Suprapubic skin (tissue), 3 donors: ENCODE results near the gene CTBS.

Source experiments
- POLR2A ChIP-seq, 2 donors: fragments of 450-650 bp; IDR thresholded peaks; one replicate each; pipeline ENCODE4 v1.6.1; 2017; ENCODE audit warnings: antibody characterized with exemption in 2 of 2, mild to moderate bottlenecking in 2 of 2, moderate library complexity in 2 of 2
- TF ChIP-seq, protein P1 (sequence below), 2 donors: fragments of 200-600 bp in 1 of 2; fragments of 450-650 bp in 1 of 2; sonication (generic) in 1 of 2; IDR thresholded peaks; one replicate each; pipeline ENCODE4 v1.5.1; 2016 to 2019; ENCODE audit warnings: antibody characterized with exemption in 2 of 2, mild to moderate bottlenecking in 1 of 2, moderate library complexity in 1 of 2

DNA sequence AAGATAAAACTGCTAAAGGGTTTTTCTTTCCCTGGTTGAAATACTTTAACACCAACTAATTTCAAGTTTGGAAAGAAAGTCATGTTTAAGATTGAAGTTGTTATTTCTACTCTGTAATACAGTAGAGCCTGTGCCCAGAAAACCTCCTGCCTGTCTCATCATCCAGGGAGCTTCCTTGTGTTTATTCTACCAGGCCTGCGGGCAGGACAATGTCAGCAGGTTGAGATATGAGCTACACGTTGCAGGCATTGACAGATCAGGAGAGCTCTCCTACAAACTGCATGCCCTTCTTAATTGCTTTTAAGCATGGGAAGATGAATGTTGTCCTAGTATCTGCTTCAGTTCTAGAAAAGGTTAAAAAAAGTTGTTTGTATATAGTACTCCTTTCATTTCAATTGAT, 43.1 kb upstream of the CTBS start:
- TF ChIP-seq, protein P1, sequence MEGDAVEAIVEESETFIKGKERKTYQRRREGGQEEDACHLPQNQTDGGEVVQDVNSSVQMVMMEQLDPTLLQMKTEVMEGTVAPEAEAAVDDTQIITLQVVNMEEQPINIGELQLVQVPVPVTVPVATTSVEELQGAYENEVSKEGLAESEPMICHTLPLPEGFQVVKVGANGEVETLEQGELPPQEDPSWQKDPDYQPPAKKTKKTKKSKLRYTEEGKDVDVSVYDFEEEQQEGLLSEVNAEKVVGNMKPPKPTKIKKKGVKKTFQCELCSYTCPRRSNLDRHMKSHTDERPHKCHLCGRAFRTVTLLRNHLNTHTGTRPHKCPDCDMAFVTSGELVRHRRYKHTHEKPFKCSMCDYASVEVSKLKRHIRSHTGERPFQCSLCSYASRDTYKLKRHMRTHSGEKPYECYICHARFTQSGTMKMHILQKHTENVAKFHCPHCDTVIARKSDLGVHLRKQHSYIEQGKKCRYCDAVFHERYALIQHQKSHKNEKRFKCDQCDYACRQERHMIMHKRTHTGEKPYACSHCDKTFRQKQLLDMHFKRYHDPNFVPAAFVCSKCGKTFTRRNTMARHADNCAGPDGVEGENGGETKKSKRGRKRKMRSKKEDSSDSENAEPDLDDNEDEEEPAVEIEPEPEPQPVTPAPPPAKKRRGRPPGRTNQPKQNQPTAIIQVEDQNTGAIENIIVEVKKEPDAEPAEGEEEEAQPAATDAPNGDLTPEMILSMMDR (IDR thresholded peaks at IDR 0.05): no peak
- no peak for TF ChIP-seq POLR2A (IDR thresholded peaks at IDR 0.05)
